Measurements from ENCODE around the gene WFDC10A.

DNA sequence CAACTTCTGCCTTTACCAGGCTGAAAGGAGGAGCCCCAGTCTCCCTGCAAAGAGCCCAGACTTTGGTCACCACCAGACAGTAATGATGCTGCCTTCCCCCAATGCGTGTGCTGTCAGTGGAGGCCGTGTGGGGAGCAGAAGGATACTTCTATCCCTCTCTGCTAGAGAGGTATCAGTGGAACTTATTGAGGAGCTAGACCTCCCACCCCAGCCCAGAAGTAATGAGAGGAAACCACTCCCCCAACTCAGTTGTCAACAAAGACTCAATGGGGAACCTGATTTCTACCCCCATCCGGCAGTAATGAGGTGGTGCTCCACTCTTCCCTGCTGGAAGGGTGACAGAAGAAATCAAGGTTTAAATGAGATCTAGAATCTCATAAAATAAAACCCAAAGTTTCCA is 46.0 kb upstream of the WFDC10A start:
- TF ChIP-seq, protein P1, sequence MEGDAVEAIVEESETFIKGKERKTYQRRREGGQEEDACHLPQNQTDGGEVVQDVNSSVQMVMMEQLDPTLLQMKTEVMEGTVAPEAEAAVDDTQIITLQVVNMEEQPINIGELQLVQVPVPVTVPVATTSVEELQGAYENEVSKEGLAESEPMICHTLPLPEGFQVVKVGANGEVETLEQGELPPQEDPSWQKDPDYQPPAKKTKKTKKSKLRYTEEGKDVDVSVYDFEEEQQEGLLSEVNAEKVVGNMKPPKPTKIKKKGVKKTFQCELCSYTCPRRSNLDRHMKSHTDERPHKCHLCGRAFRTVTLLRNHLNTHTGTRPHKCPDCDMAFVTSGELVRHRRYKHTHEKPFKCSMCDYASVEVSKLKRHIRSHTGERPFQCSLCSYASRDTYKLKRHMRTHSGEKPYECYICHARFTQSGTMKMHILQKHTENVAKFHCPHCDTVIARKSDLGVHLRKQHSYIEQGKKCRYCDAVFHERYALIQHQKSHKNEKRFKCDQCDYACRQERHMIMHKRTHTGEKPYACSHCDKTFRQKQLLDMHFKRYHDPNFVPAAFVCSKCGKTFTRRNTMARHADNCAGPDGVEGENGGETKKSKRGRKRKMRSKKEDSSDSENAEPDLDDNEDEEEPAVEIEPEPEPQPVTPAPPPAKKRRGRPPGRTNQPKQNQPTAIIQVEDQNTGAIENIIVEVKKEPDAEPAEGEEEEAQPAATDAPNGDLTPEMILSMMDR (conservative IDR thresholded peaks at IDR 0.05): no peak
- no peak for TF ChIP-seq ZFX (IDR thresholded peaks at IDR 0.05)

Measured in C4-2B (cell line).